Heart left ventricle (tissue), 16 donors: ENCODE data around the gene SERPINE1. TPM values are rescaled to one million over a fixed set of nuclear protein-coding genes. Genes with fewer than 3 reads are reported as not detected.

ENCODE experiments used
- ATAC-seq, 4 donors: fragments of 200-7000 bp; cut with Tn5 transposase; one replicate each; pipeline ENCODE4 v1.9.1; 2020 to 2022; ENCODE audit warnings: moderate library complexity in 4 of 4, mild to moderate bottlenecking in 3 of 4, moderate number of reproducible peaks in 1 of 4
- DNase-seq, 5 donors: peaks; one replicate each; pipeline ENCODE4 v3.0.0-alpha.2; 2020
- H3K27ac ChIP-seq, 12 donors: fragments of 200-600 bp; sonication (generic) in 4 of 12; one replicate each; pipeline versions ENCODE4 v1.5.0 to v1.8.0; 2016 to 2022; ENCODE audit warnings: mild to moderate bottlenecking in 2 of 12
- H3K27me3 ChIP-seq, 9 donors: fragments of 200-600 bp; sonication (generic) in 2 of 9; one replicate each; pipeline versions ENCODE4 v1.5.1 to v1.8.0; 2016 to 2022; ENCODE audit warnings: mild to moderate bottlenecking in 3 of 9
- H3K36me3 ChIP-seq, 9 donors: fragments of 200-600 bp; sonication (generic) in 2 of 9; one replicate each; pipeline versions ENCODE4 v1.5.0 to v1.8.0; 2018 to 2022; ENCODE audit warnings: mild to moderate bottlenecking in 2 of 9
- H3K4me1 ChIP-seq, 12 donors: fragments of 200-600 bp; sonication (generic) in 4 of 12; one replicate each; pipeline versions ENCODE4 v1.5.0 to v1.8.0; 2016 to 2022; ENCODE audit warnings: mild to moderate bottlenecking in 3 of 12
- H3K4me3 ChIP-seq, 12 donors: fragments of 200-600 bp; sonication (generic) in 4 of 12; one replicate each; pipeline versions ENCODE4 v1.5.0 to v1.8.0; 2017 to 2022; ENCODE audit warnings: mild to moderate bottlenecking in 9 of 12, moderate library complexity in 4 of 12
- H3K9me3 ChIP-seq, 12 donors: fragments of 200-600 bp; sonication (generic) in 4 of 12; one replicate each; pipeline versions ENCODE4 v1.5.0 to v1.8.0; 2016 to 2022; ENCODE audit warnings: mild to moderate bottlenecking in 1 of 12
- CTCF ChIP-seq, 12 donors: fragments of 200-600 bp; sonication (generic) in 4 of 12; IDR thresholded peaks; one replicate each; pipeline versions ENCODE4 v1.5.0 to v1.8.0; 2018 to 2022; ENCODE audit warnings: antibody characterized with exemption in 12 of 12, mild to moderate bottlenecking in 5 of 12
- POLR2A ChIP-seq, 2 donors: fragments of 450-650 bp; IDR thresholded peaks; one replicate each; pipeline ENCODE4 v1.6.1; 2017; ENCODE audit warnings: antibody characterized with exemption in 2 of 2, mild to moderate bottlenecking in 2 of 2, moderate library complexity in 2 of 2
- WGBS, 4 donors: extraction: QIAGEN DNeasy Blood & Tissue Kit in 2 of 4; methylation state at CpG; one replicate each; pipeline versions ENCODE4 v1.1.5 to v1.1.7; 2013 to 2018; 5-methylcytosine and 5-hydroxymethylcytosine counted together
- intact Hi-C, 10 donors: fragments of 100-400 bp; cut with DNase I; formaldehyde crosslinking; loops; one replicate each; pipeline versions ENCODE4 v1.11.1 to v1.14.2; 2022
- polyA plus RNA-seq, 2 donors: library from polyadenylated mRNA; stranded (reverse); fragments of 200-250 nt; gene quantifications; one replicate each; pipeline ENCODE4 v1.2.3, GENCODE V29; 2013
- total RNA-seq, 9 donors: library from RNA; depleted of rRNA in 2 of 9; stranded (reverse); fragments of >200 nt in 2 of 9; fragmentation: NEBNext Ultra II Directional in 3 of 9; extraction: Animal tissue kit (Norgen Biotek cat#: 25700) in 3 of 9; gene quantifications; one replicate each; pipeline versions ENCODE4 v1.1.0 to v1.2.4, GENCODE V29; 2016 to 2023
- donor health status: ischemic (EF 13 %, LVEDD 7.1; RV severe dilation, severe dysfunction).
- donor health status: healthy with polysubstance abuse.
- donor health status: DM: no; HTN: yes; CAD: no.
- donor health status: DM: no; HTN: no; CAD: no.
- donor health status: ischemic (EF 25% LVEDD 6.9; RV normal size, moderate dysfunction).
- donor health status: ischemic (EF 25% LVEDD 5.7; RV mildly dilated, moderate dysfunction).
- donor health status: healthy.
- donor health status: DM: yes; HTN: yes; CAD: no.
- donor health status: ischemic (EF 35%, LVEDD 5.7; RV mildly dilated, moderate dysfunction).
- donor health status: nonischemic (EF 11% LVEDD 7.7; RV severe dilation, severe dysfunction).
- donor health status: DM: yes; HTN: yes; CAD: no.
- donor health status: PGD.
- donor health status: ischemic (EF 29% LVEDD 5.4; RV normal size, mild dysfunction).
- donor health status: nonischemic (EF 23%, LVEDD 6.1; RV moderate dilation, normal function).

Gene SERPINE1
- total and polyA plus RNA-seq, 11 donors: 1.3 to 595 (median 13.9) TPM

GRCh38 chr7:101154693-101155102 lies 27.8 kb downstream of the SERPINE1 start:
- TF ChIP-seq POLR2A (IDR thresholded peaks at IDR 0.05): no peak
- TF ChIP-seq CTCF (IDR thresholded peaks at IDR 0.05): no peak
- Histone ChIP-seq H3K27me3 (peaks cover 0 to 3% (median 0%) of the 10 kb centered on the region in 9 donors), H3K4me1 (peaks cover 0 to 17% (median 9%) of the 10 kb centered on the region in 12 donors), H3K36me3 (peaks cover 0 to 30% (median 19%) of the 10 kb centered on the region in 9 donors), H3K27ac (peak overlapping the region in 7 of 12 donors; percentile 24 to 58 (median 48)), H3K4me3 (peak overlapping the region; percentile 71 to 92 (median 80)), H3K9me3 (no peaks in the 10 kb centered on the region)
- intact Hi-C loops: no loop called here
- peak in 3 of 4 donors; percentile 17 to 45 (median 29) for ATAC-seq
- no peak for DNase-seq
- 0 to 1% (median 1%) methylated on average over 20 to 34 of the region's 34 CpGs for WGBS, 4 donors

GRCh38 chr7:101155303-101155702 lies 28.4 kb downstream of the SERPINE1 start:
- peak overlapping the region in 11 of 12 donors; percentile 74 to 92 (median 80) for H3K4me3 ChIP-seq
- TF ChIP-seq CTCF (IDR thresholded peaks at IDR 0.05) (no peak), POLR2A (IDR thresholded peaks at IDR 0.05) (no peak)
- DNase-seq (no peak), ATAC-seq (no peak)
- H3K27ac ChIP-seq: no peak overlapping the region
- intact Hi-C loops: no loop called here
- peaks cover 0 to 17% (median 9%) of the 10 kb centered on the region in 12 donors for H3K4me1 ChIP-seq
- peaks cover 0 to 34% (median 19%) of the 10 kb centered on the region in 9 donors for H3K36me3 ChIP-seq
- no peaks in the 10 kb centered on the region for H3K9me3 ChIP-seq
- 62 to 65% (median 63%) methylated on average over 4 of the region's 4 CpGs for WGBS, 4 donors
- H3K27me3 ChIP-seq: peaks cover 0 to 3% (median 0%) of the 10 kb centered on the region in 9 donors

GRCh38 chr7:101156277-101156676 lies 29.4 kb downstream of the SERPINE1 start:
- no peak for ATAC-seq

More at GRCh38 chr7:101156277-101156676, 29.4 kb downstream of the SERPINE1 start:
- TF ChIP-seq POLR2A (IDR thresholded peaks at IDR 0.05) (no peak), CTCF (IDR thresholded peaks at IDR 0.05) (no peak)
- intact Hi-C loops: no loop called here
- Histone ChIP-seq H3K4me3 (no peak overlapping the region), H3K27me3 (peaks cover 0 to 6% (median 0%) of the 10 kb centered on the region in 9 donors), H3K4me1 (peaks cover 0 to 17% (median 9%) of the 10 kb centered on the region in 12 donors), H3K9me3 (no peaks in the 10 kb centered on the region), H3K27ac (no peak overlapping the region), H3K36me3 (peaks cover 0 to 39% (median 19%) of the 10 kb centered on the region in 9 donors)
- WGBS, 4 donors: 79 to 85% (median 83%) methylated on average over 6 of the region's 6 CpGs
- no peak for DNase-seq
